SJSA1 (cell line): ENCODE measurements around the gene SGPL1. TPM values are rescaled to one million over a fixed set of nuclear protein-coding genes. Genes with fewer than 3 reads are reported as not detected.

Experiments used
- DNase-seq, 2 experiments: peaks; one replicate each; pipeline ENCODE4 v3.0.0-alpha.2; 2015 to 2020; ENCODE audit warnings: low spot score in 2 of 2, low read depth in 1 of 2
- H3K27ac ChIP-seq: fragments of 250-450 bp; sonication (Bioruptor Pico); 2 replicates; pipeline ENCODE4 v1.5.1; 2020; ENCODE audit warnings: mild to moderate bottlenecking, moderate library complexity
- H3K27me3 ChIP-seq: fragments of 250-450 bp; sonication (Bioruptor Pico); replicated peaks from 2 replicates; pipeline ENCODE4 v1.5.1; 2020; ENCODE audit warnings: mild to moderate bottlenecking, moderate library complexity
- H3K36me3 ChIP-seq: fragments of 250-450 bp; sonication (Bioruptor Pico); 2 replicates; pipeline ENCODE4 v1.5.1; 2020; ENCODE audit warnings: mild to moderate bottlenecking
- H3K4me1 ChIP-seq: fragments of 250-450 bp; sonication (Bioruptor Pico); replicated peaks from 2 replicates; pipeline ENCODE4 v1.6.1; 2021; ENCODE audit warnings: mild to moderate bottlenecking
- H3K4me3 ChIP-seq: fragments of 250-450 bp; sonication (Bioruptor Pico); 2 replicates; pipeline ENCODE4 v1.5.1; 2020; ENCODE audit warnings: mild to moderate bottlenecking
- H3K9me3 ChIP-seq: fragments of 250-450 bp; sonication (Bioruptor Pico); replicated peaks from 2 replicates; pipeline ENCODE4 v1.5.1; 2020; ENCODE audit warnings: mild to moderate bottlenecking
- total RNA-seq: library from RNA; depleted of rRNA; stranded (reverse); fragments of >200 nt; shearing (Covaris generic); gene quantifications from 2 replicates; pipeline ENCODE4 v1.2.3, GENCODE V29; 2014

SGPL1 gene
- total RNA-seq, 1 experiment from 2014 or later, result 58.3 TPM

- Histone ChIP-seq H3K36me3 (peaks cover 78% of the 10 kb centered on the region), H3K27me3 (no peaks in the 10 kb centered on the region)
These were observed 58.3 kb downstream of the SGPL1 start for GRCh38 chr10:70874061-70874460.

GRCh38 chr10:70879207-70879606, 63.5 kb downstream of the SGPL1 start:
- Histone ChIP-seq H3K27ac (no peak overlapping the region), H3K4me3 (no peak overlapping the region), H3K9me3 (no peaks in the 10 kb centered on the region), H3K36me3 (peaks cover 41% of the 10 kb centered on the region), H3K27me3 (no peaks in the 10 kb centered on the region), H3K4me1 (no peaks in the 10 kb centered on the region)
- no peak for DNase-seq

More at GRCh38 chr10:70874061-70874460, 58.3 kb downstream of the SGPL1 start:
- Histone ChIP-seq H3K4me3 (no peak overlapping the region), H3K9me3 (no peaks in the 10 kb centered on the region), H3K4me1 (no peaks in the 10 kb centered on the region), H3K27ac (no peak overlapping the region)
- no peak for DNase-seq

GRCh38 chr10:70880077-70880534, 64.4 kb downstream of the SGPL1 start:
- Histone ChIP-seq H3K9me3 (no peaks in the 10 kb centered on the region), H3K27ac (no peak overlapping the region), H3K4me1 (no peaks in the 10 kb centered on the region), H3K4me3 (no peak overlapping the region), H3K27me3 (no peaks in the 10 kb centered on the region), H3K36me3 (peaks cover 36% of the 10 kb centered on the region)
- peak; percentile 66 to 73 for DNase-seq

GRCh38 chr10:70884741-70885140, 69.0 kb downstream of the SGPL1 start:
- DNase-seq, result no peak
- Histone ChIP-seq H3K27me3 (no peaks in the 10 kb centered on the region), H3K4me3 (no peak overlapping the region), H3K27ac (no peak overlapping the region), H3K36me3 (peaks cover 1% of the 10 kb centered on the region; the same call in 1 of the 2 replicates), H3K9me3 (no peaks in the 10 kb centered on the region), H3K4me1 (peaks cover 13% of the 10 kb centered on the region)

- H3K36me3 ChIP-seq, result no peaks in the 10 kb centered on the region; the same call in 1 of the 2 replicates
- H3K27me3 ChIP-seq, result no peaks in the 10 kb centered on the region
- no peak for DNase-seq
- H3K4me3 ChIP-seq, result no peak overlapping the region
- H3K9me3 ChIP-seq, result no peaks in the 10 kb centered on the region
- peaks cover 13% of the 10 kb centered on the region for H3K4me1 ChIP-seq
- no peak overlapping the region for H3K27ac ChIP-seq
These were observed 69.7 kb downstream of the SGPL1 start for GRCh38 chr10:70885481-70885880.

GRCh38 chr10:70885931-70886903, 70.5 kb downstream of the SGPL1 start:
- no peaks in the 10 kb centered on the region for H3K27me3 ChIP-seq
- H3K36me3 ChIP-seq, result no peaks in the 10 kb centered on the region; the same call in 1 of the 2 replicates
- no peaks in the 10 kb centered on the region for H3K9me3 ChIP-seq
- H3K4me3 ChIP-seq, result no peak overlapping the region
- peaks cover 17% of the 10 kb centered on the region for H3K4me1 ChIP-seq
- H3K27ac ChIP-seq, result no peak overlapping the region
- DNase-seq, result no peak

GRCh38 chr10:70886921-70887665, 71.3 kb downstream of the SGPL1 start:
- no peak for DNase-seq
- Histone ChIP-seq H3K9me3 (no peaks in the 10 kb centered on the region), H3K27ac (no peak overlapping the region), H3K4me3 (no peak overlapping the region), H3K4me1 (peaks cover 25% of the 10 kb centered on the region), H3K36me3 (no peaks in the 10 kb centered on the region; the same call in 1 of the 2 replicates), H3K27me3 (no peaks in the 10 kb centered on the region)

- peak; percentile 64 to 68 for DNase-seq
- no peaks in the 10 kb centered on the region for H3K27me3 ChIP-seq
- H3K9me3 ChIP-seq, result no peaks in the 10 kb centered on the region
- peak within 1 kb of the TSS; percentile 57 for H3K4me3 ChIP-seq
- H3K4me1 ChIP-seq, result peaks cover 28% of the 10 kb centered on the region
- H3K36me3 ChIP-seq, result no peaks in the 10 kb centered on the region; the same call in 1 of the 2 replicates
- H3K27ac ChIP-seq, result peak within 1 kb of the TSS; percentile 35
These were observed 72.4 kb downstream of the SGPL1 start, which contains the start of gene PCBD1 for GRCh38 chr10:70887804-70888800. Gene PCBD1, minus strand, starts transcription at chr10:70888565. Its CDS starts 32 bp downstream, at chr10:70888533.

- H3K9me3 ChIP-seq, result no peaks in the 10 kb centered on the region
- no peak for DNase-seq
- H3K36me3 ChIP-seq, result no peaks in the 10 kb centered on the region; the same call in 1 of the 2 replicates
- no peak overlapping the region for H3K27ac ChIP-seq
- no peaks in the 10 kb centered on the region for H3K27me3 ChIP-seq
- H3K4me3 ChIP-seq, result no peak overlapping the region
- peaks cover 28% of the 10 kb centered on the region for H3K4me1 ChIP-seq
These were observed 73.5 kb downstream of the SGPL1 start for GRCh38 chr10:70889291-70889690.

- H3K4me3 ChIP-seq, result no peak overlapping the region
- H3K4me1 ChIP-seq, result peaks cover 28% of the 10 kb centered on the region
- H3K27me3 ChIP-seq, result no peaks in the 10 kb centered on the region
- DNase-seq, result no peak
- H3K9me3 ChIP-seq, result no peaks in the 10 kb centered on the region
- no peak overlapping the region for H3K27ac ChIP-seq
- no peaks in the 10 kb centered on the region for H3K36me3 ChIP-seq
These were observed 75.2 kb downstream of the SGPL1 start for GRCh38 chr10:70890917-70891431.

GRCh38 chr10:70891627-70892026, 75.9 kb downstream of the SGPL1 start:
- Histone ChIP-seq H3K4me3 (no peak overlapping the region), H3K9me3 (no peaks in the 10 kb centered on the region), H3K36me3 (no peaks in the 10 kb centered on the region), H3K27me3 (no peaks in the 10 kb centered on the region), H3K27ac (no peak overlapping the region), H3K4me1 (peaks cover 28% of the 10 kb centered on the region)
- DNase-seq, result peak in 1 of 2 experiments; percentile 30

- Histone ChIP-seq H3K27me3 (no peaks in the 10 kb centered on the region), H3K27ac (no peak overlapping the region), H3K36me3 (no peaks in the 10 kb centered on the region), H3K4me3 (no peak overlapping the region), H3K9me3 (no peaks in the 10 kb centered on the region), H3K4me1 (peaks cover 28% of the 10 kb centered on the region)
- DNase-seq, result no peak
These were observed 76.9 kb downstream of the SGPL1 start for GRCh38 chr10:70892631-70893030.
